ENCODE measurements around the gene ERP27.

GRCh38 chr12:14956905-14957304 lies 18.6 kb upstream of the ERP27 start:
- TF ChIP-seq POLR2A (IDR thresholded peaks at IDR 0.05) (no peak), CTCF (IDR thresholded peaks at IDR 0.05 in 8 of 11, conservative IDR thresholded peaks at IDR 0.05 in 3 of 11) (no peak), POLR2AphosphoS5 (IDR thresholded peaks at IDR 0.05) (no peak)
